Endothelial cell of hepatic sinusoid (primary cell): ENCODE data around the gene ZKSCAN4.

Source experiments
- in situ Hi-C: cut with HindIII; loops from 2 replicates; pipeline ENCODE4 v1.10.0; 2017; ENCODE audit warnings: low sequenced_read_pairs

The ZKSCAN4 gene

DNA sequence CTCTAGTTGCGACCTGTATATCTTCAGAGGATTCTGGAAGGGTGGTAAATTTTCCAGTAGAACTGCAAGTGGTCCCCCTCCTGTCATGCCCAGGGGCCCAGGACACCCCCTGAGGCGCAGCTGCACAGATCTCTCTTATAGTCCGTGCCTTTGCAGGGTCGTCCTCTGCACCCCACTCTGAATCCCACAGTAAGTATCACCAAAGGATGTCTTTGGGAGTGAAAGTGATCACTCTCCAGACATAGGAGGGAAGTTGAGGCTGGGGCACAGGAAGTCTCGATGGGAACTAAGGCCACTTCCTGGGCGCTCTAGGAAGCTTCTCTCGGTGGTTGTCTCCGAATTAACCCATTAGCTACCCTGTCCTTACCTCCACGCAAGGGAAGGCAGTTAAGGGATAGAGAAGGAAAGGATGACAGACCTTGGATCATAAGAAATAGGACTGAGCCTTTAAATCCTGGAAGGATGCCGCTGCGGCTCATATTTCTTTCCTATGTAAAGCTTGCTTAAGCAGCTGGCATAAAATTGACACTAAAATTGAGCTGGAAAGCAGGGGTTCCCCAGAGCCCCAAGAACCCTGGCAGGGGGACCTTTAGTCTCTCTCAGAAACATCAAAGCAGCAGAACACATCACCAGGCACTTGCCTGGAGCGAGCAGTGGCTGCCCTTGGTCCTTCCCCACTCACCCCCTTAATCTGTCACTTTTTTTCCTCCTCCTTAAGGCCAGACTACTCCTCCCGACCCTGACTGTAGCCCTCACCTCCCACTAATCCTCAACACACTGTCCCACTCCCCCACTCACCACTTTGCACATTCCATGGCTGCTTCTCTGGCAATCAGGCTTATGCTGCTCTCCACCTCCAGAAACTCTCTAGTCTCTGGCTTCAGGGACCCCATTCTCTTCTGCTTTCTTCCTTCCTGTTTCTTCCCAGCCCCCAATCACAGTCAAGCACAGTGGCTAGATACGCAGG lies at the start of gene ZKSCAN4:
Gene ZKSCAN4 (minus strand): TSS at position 261 of the 967 bp plus-strand sequence. CDS start 289 bp downstream, outside the sequence.
- in situ Hi-C loops = loop anchor here (5.0 kb wide), 1 partner anchor 130 kb away; no protein-coding TSS in a partner anchor

DNA sequence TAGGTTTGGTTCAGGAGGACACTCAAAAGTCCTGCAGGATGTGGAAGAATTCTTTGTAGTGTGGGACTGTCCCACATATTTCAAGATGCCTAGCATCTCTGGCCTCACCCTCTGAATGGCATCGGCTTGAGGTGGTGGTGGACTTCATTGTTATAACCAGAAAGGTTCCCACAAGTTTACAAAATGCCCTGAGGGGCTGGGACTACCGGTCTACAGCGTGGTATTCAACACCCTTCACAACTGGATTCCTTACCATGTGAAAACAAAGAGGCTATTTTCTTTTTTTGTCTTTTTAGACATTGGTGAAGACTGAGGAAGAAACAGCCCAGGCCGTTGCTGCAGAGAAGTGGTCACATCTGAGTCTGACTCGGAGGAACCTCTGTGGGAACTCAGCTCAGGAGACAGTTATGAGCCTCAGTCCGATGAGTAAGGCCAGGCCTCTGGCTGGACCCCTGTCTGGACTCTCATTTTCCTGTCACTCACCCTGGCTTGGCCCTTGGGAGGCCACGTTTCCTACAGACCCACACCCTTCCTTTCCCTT lies 44.5 kb upstream of the ZKSCAN4 start:
- in situ Hi-C loops = no loop called here

DNA sequence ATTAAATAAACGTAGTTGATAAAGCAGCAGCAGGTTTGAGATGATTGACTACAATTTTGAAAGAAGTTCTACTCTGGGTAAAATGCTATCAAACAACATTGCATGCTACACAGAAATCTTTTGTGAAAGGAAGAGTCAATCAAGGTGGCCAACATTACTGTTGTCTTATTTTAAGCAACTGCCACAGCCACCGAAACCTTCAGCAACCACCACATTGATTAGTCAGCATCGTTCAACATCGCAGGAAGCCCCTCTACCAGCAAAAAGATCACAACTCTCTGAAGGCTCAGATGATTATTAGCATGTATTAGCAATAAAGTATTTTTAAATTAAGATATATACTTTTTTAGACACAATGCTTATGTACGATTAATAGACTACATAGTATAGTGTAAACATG lies 43.3 kb upstream of the ZKSCAN4 start:
- in situ Hi-C loops = no loop called here

DNA sequence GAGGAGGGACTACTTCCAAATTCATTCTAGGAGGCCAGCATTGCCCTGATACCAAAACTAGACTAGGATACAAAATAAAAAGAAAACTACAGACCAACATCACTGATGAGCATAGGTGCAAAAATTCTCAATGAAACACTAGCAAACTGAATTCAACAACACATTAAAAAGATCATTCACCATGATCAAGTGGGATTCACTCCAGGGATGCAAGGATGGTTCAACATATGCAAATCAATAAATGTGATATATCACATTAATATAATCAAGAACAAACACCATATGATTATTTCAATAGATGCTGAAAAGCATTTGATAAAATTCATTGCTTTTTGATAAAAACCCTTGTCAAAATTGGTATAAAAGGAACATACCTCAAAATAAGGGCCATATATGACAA lies 39.5 kb upstream of the ZKSCAN4 start:
- in situ Hi-C loops = no loop called here

- in situ Hi-C loops = no loop called here
Measured at GRCh38 chr6:28282926-28283325, 30.9 kb upstream of the ZKSCAN4 start.

DNA sequence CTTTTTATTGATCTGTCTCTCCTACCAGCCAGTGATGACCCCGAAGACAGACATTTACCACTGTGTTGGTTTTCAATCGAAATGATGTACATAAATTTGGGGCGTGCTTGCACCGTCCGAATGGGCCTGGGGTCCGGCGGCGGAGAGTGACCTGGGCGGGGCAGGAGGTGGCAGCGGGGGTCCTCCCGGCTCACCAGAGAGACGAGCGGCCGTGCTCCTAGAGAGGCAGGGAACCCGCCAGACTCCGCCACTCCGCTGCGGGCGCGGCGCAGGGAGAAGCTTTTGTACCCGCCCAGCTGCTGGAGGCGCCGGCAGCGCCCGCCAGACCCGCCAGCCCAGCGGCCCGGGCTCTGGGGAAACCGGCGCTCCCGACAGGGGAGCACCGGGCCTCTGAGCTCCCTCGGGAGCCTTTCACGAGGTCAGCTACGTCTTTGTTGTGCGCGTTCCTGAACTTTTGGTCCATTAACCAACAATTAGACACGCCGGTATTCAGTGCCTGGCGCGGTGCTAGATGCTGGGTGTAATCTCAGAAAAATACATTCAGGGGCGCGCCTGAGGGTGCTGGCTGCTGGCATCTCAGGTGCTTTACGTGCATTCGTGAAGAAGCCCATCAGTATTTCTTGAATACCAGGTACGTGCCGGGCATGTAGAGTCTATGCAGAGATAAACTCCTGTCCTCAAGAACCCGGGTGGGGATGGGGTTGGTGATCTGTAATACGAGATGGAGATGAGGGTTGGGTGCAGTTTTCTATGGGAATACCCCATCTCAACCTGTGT lies 29.4 kb upstream of the ZKSCAN4 start, which contains the start of gene PGBD1:
Gene PGBD1 (plus strand): TSS at position 285 of the 777 bp plus-strand sequence. CDS start 2,242 bp downstream, outside the sequence.
- in situ Hi-C loops = no loop called here

DNA sequence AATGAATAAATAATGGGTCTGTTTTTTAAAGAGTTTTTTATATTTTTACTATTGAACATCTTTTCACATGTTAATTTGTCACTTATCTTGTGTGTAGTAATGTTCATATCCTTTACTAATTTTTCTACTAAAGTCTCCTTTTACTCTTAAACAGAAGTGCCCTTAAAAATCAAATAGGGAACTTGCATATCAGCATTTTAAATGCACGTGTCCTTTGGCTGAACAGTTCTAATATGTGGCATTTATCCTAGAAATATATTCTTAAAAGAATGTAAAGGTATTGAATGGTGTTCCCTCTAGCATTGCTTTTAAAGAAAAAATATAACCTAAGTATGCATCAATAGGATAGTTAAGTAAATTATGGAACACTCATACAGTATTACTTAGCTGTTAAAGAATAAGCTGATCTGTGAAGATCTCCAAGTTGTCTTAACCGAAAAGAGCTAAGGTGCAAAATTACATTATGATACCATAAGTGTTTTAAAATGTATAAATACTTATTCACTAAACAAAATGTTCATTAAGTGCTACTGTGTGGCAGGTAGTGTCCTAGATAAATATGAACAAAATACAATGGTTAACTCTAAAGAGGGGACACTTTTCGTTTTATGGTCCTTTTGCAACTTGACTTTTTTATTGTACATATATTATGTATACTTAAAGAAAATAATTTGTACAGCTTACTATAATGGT lies 28.7 kb upstream of the ZKSCAN4 start:
- in situ Hi-C loops = no loop called here

GRCh38 chr6:28277746-28278145 lies 25.7 kb upstream of the ZKSCAN4 start:
- in situ Hi-C loops = no loop called here

GRCh38 chr6:28274888-28275287 lies 22.8 kb upstream of the ZKSCAN4 start:
- in situ Hi-C loops = no loop called here

GRCh38 chr6:28269492-28269891 lies 17.4 kb upstream of the ZKSCAN4 start:
- in situ Hi-C loops = no loop called here

GRCh38 chr6:28267695-28268059 lies 15.6 kb upstream of the ZKSCAN4 start:
- in situ Hi-C loops = no loop called here

GRCh38 chr6:28266962-28267694 lies 15.1 kb upstream of the ZKSCAN4 start, which contains the start of gene ZSCAN26:
Gene ZSCAN26 (plus strand): TSS chr6:28267143. CDS start chr6:28271920, 4,777 bp downstream.
- in situ Hi-C loops = no loop called here

DNA sequence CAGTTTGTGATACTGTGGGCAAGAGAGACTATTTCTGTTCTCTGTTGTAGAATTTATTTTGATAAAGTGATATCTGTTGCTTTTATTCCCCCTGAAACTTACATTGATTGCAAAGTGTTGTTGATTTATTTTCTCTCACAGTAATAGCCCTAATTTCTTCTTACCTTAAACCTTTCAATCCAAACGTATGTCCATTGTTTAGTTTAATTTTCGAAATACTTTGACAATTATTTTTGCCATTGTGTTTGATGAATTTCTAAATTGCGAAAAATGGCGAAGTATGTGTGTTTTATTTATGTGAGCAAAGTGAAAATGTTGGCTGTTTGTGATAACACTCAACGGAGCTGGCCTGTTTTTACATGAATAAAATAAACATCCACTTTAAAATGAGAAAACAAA lies 14.5 kb upstream of the ZKSCAN4 start:
- in situ Hi-C loops = no loop called here

DNA sequence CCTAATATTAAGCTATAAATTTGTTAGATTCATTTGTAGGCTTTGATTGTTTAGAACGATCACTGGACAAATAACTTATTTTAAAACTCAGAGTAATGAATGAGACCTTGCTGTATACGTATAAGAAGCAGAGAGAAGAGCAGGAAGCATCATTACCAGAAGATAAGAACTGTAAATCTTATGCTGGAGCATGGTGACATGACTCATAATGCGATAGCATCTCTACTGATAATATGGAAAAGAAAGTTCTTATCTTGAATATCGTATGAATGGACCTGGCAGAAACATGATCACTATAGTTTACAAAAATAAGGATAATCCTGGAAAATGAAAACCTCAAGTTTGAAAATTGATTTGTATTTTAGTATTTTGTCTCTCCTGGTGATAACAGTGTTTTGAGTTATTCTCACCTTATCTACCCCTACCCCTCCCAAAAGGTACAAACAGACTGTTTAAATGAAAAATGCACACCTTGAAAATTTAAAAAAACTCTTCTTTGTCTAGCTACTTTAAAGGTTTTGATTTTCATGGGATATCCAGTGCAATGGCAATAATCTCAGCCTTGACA lies 12.8 kb upstream of the ZKSCAN4 start:
- in situ Hi-C loops = no loop called here

DNA sequence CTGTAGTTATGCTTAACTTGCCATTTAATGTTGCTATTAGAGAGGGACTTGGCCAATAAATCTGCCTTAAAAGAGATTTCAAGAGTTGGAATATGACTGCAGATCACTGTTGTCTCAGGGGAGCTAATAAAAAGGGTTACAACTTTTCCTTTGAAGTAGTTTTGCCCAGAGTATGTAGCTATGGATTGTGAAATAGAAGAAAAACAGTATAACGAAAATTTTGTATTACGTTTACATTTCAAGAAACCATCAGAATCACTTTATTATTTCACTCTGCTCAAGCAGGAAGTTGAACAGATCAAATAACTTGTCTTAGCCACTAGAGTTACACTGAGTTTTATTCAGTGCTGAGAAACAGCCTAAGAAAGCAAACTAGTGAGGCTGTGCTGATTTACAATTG lies 11.9 kb upstream of the ZKSCAN4 start:
- in situ Hi-C loops = no loop called here

- in situ Hi-C loops = no loop called here
Measured at GRCh38 chr6:28258877-28259777, 7.1 kb upstream of the ZKSCAN4 start, which contains the start of gene NKAPL. Gene NKAPL (plus strand): TSS chr6:28259297. CDS start chr6:28259372, 75 bp downstream.

- in situ Hi-C loops = no loop called here
Measured at GRCh38 chr6:28257042-28257441, 5.0 kb upstream of the ZKSCAN4 start.

GRCh38 chr6:28254121-28254519 lies 2.1 kb upstream of the ZKSCAN4 start:
- in situ Hi-C loops = loop anchor here (5.0 kb wide), 1 partner anchor 128 kb away; no protein-coding TSS in a partner anchor
